Calu3 (cell line): ENCODE measurements around the gene TP53I11. TPM values are rescaled to one million over a fixed set of nuclear protein-coding genes. Genes with fewer than 3 reads are reported as not detected.

Source experiments
- BruUV-seq: library from RNA; stranded (reverse); fragments of 400-500 nt; replicated peaks from 2 replicates; lab custom pipeline; 2021; lab: Mats Ljungman, UMichigan
- CTCF ChIA-PET: fragments of 300-600 bp; sonication (Branson Sonifier 250); formaldehyde crosslinking; loops from one replicate; lab custom pipeline; 2022; ENCODE audit warnings: antibody characterized with exemption; lab: Charles Lee
- DNase-seq: peaks from one replicate; pipeline ENCODE4 v3.0.0; 2022
- H3K27ac Mint-ChIP-seq: one replicate; pipeline ENCODE4 v1.8.0; 2022; ENCODE audit warnings: mixed read lengths; ENCODE audit not compliant: unreplicated experiment
- H3K27me3 Mint-ChIP-seq: one replicate; pipeline ENCODE4 v1.8.0; 2022; ENCODE audit warnings: mixed read lengths; ENCODE audit not compliant: unreplicated experiment
- H3K36me3 Mint-ChIP-seq: one replicate; pipeline ENCODE4 v1.8.0; 2022; ENCODE audit warnings: mild to moderate bottlenecking, moderate library complexity, mixed read lengths; ENCODE audit not compliant: insufficient read depth, unreplicated experiment
- H3K4me1 Mint-ChIP-seq: one replicate; pipeline ENCODE4 v1.8.0; 2022; ENCODE audit warnings: mild to moderate bottlenecking, low read depth, mixed read lengths; ENCODE audit not compliant: unreplicated experiment
- H3K4me3 Mint-ChIP-seq: one replicate; pipeline ENCODE4 v1.8.0; 2022; ENCODE audit warnings: mild to moderate bottlenecking, low read depth, moderate library complexity, mixed read lengths; ENCODE audit not compliant: unreplicated experiment
- H3K9me3 Mint-ChIP-seq: one replicate; pipeline ENCODE4 v1.8.0; 2022; ENCODE audit warnings: low read depth, mixed read lengths; ENCODE audit not compliant: unreplicated experiment
- CTCF ChIP-seq: fragments of 200-600 bp; IDR thresholded peaks from one replicate; pipeline ENCODE4 v1.8.0; 2022; ENCODE audit warnings: antibody characterized with exemption; ENCODE audit not compliant: unreplicated experiment
- intact Hi-C: fragments of 100-400 bp; cut with micrococcal nuclease; formaldehyde crosslinking; loops from one replicate; pipeline ENCODE4 v1.10.0; 2022; ENCODE audit not compliant: unreplicated experiment
- total RNA-seq: library from RNA; stranded (reverse); gene quantifications from 2 replicates; pipeline ENCODE4 v1.2.3, GENCODE V29; 2022

Gene TP53I11
- total RNA-seq, 1 experiment from 2014 or later = 27.8 TPM

- CTCF ChIA-PET = interaction anchor here (0.6 to 1.6 kb wide), 5 partner anchors 19 to 871 kb away, joined by 3 to 8 read pairs (median 4); no protein-coding TSS in a partner anchor
- peak; percentile 73 for DNase-seq
- Mint-ChIP-seq H3K4me3 (no peak overlapping the region), H3K27ac (peak overlapping the region; percentile 41), H3K27me3 (no peaks in the 10 kb centered on the region), H3K4me1 (peaks cover 32% of the 10 kb centered on the region), H3K9me3 (no peaks in the 10 kb centered on the region), H3K36me3 (peaks cover 12% of the 10 kb centered on the region)
- TF ChIP-seq CTCF = no peak
- intact Hi-C loops = loop anchor here (10.0 kb wide), 1 partner anchor 90 kb away; no protein-coding TSS in a partner anchor
- no TSS peak for BruUV-seq
Observed at GRCh38 chr11:44955015-44955738, 4.5 kb upstream of the TP53I11 start.

DNA sequence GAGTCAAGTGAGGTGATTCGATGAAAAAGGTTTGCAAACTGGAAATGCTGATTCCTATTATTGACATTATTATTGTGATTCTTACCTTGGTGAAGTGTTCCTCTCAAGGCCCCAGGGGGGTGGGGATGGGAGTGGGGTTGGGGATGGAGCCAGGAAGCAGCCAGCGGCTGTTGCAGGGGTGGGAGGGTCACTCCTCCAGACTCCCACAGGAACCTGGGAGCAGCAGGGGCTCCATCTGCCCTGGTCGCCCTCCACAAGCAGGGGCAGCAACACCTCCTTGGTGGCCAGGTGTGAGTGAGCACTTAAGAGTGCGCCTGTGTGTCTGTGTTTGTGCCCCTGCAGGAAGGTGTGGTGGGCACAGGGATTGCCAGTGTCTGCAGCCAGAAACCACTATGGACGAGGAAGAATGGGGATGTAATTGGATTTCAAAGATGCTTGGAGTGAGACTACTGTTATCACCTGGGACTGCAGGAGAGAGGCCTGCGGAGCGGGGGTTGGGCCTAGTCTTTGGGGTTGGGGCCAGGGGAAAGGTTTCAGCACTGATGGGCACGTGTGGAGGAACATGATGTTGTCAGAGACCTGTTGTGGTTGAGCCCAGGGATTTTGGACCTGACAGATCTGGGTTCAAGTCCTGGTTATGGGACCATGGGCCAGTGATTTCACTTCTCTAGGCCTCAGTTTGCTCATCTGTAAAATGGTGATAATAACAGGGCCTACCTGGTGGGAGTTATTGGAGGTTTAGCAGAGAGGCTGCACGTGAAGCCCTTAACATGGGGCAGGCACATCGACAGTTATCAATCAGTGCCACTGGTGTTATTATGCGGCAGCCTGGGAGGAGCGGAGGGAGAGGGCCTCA lies 3.6 kb upstream of the TP53I11 start:
- Mint-ChIP-seq H3K27ac (no peak overlapping the region), H3K4me1 (peaks cover 32% of the 10 kb centered on the region), H3K9me3 (no peaks in the 10 kb centered on the region), H3K27me3 (no peaks in the 10 kb centered on the region), H3K4me3 (no peak overlapping the region), H3K36me3 (peaks cover 16% of the 10 kb centered on the region)
- no peak for DNase-seq
- CTCF ChIA-PET = interaction anchor here (0.6 to 1.6 kb wide), 4 partner anchors 18 to 871 kb away, joined by 4 to 8 read pairs (median 5); no protein-coding TSS in a partner anchor
- intact Hi-C loops = loop anchor here (10.0 kb wide), 1 partner anchor 91 kb away; no protein-coding TSS in a partner anchor
- no peak for TF ChIP-seq CTCF
- no TSS peak for BruUV-seq

DNA sequence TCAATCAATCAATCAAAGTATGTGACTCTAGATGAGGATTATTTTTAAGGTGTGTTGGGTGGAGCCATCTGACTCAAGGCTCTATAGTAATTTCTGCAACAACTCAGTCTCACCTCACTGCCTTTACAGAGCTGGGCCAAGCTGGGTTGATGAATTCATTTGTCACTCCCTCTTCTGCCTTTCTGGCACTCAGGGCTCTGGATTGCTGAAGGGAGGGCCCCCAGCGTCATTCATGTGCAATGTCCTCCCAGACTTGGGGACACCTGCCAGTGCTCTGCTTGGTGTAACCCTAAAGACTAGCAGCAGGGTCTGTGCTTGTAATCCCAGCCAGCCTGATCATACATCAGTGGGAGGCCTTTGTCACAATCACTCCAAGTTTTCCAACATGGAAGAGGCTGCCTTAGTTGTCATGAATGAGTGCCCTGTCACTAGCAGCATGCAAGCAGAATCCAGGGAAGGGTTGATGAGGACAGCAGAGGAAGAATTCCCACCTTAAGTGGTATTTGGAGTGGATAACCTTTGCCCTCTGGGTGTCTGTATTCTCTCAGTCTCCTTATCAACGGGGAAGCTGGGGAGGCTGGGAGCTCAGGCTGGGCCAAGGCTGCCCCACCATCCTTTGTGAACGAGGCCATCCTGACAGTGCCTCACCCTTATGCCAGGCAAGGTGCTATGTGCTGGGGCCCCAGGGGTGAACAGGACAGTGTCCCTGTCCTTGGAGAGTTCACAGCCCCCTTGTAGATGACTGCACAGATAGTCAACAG lies 2.0 kb upstream of the TP53I11 start:
- CTCF ChIA-PET = no interaction called here
- no peaks in the 10 kb centered on the region for H3K9me3 Mint-ChIP-seq
- DNase-seq = no peak
- peaks cover 16% of the 10 kb centered on the region for H3K4me1 Mint-ChIP-seq
- H3K27ac Mint-ChIP-seq = no peak overlapping the region
- intact Hi-C loops = loop anchor here (10.0 kb wide), 1 partner anchor 92 kb away; no protein-coding TSS in a partner anchor
- peaks cover 11% of the 10 kb centered on the region for H3K36me3 Mint-ChIP-seq
- peaks cover 15% of the 10 kb centered on the region for H3K27me3 Mint-ChIP-seq
- TF ChIP-seq CTCF = no peak
- no TSS peak for BruUV-seq
- H3K4me3 Mint-ChIP-seq = no peak overlapping the region

DNA sequence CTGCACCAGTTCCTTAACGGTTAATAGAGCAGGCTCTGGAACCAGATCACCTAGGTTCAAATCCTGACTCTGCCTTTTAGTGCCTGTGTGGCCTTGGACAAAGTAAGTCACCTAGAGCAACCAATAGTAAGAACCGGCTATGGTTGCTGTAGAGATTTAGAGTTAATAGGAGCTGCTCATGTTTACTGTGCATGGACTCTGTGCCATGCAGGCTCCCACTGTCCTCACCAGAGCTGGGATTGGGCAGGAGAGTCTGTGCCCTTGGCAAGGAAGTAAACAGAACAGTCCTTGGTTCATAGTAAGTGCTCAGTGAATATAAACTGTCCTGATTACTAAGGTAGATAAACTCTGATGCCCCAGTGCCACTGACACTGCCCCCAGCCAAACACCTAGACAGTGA lies 1.4 kb upstream of the TP53I11 start:
- H3K4me1 Mint-ChIP-seq = peaks cover 15% of the 10 kb centered on the region
- DNase-seq = no peak
- no peak for TF ChIP-seq CTCF
- intact Hi-C loops = loop anchor here (10.0 kb wide), 1 partner anchor 93 kb away; no protein-coding TSS in a partner anchor
- no peak overlapping the region for H3K27ac Mint-ChIP-seq
- H3K4me3 Mint-ChIP-seq = no peak overlapping the region
- H3K36me3 Mint-ChIP-seq = peaks cover 11% of the 10 kb centered on the region
- H3K27me3 Mint-ChIP-seq = peaks cover 20% of the 10 kb centered on the region
- H3K9me3 Mint-ChIP-seq = no peaks in the 10 kb centered on the region
- BruUV-seq = no TSS peak
- CTCF ChIA-PET = no interaction called here
